Right lobe of liver (tissue), 4 donors: ENCODE measurements around the gene LIMK1.

Source experiments
- CTCF ChIP-seq, 4 donors: fragments of 200-600 bp in 3 of 4; fragments of 450-650 bp in 1 of 4; IDR thresholded peaks; one replicate each; pipeline versions ENCODE4 v1.5.1 to v1.8.0; 2016 to 2022; ENCODE audit warnings: antibody characterized with exemption in 4 of 4, mild to moderate bottlenecking in 2 of 4
- POLR2A ChIP-seq: fragments of 450-650 bp; IDR thresholded peaks from one replicate; pipeline ENCODE4 v1.6.1; 2017; ENCODE audit warnings: antibody characterized with exemption, mild to moderate bottlenecking
- donor health status: DM: no; HTN: no; CAD: no.
- donor health status: DM: no; HTN: no; CAD: no.
- donor health status: DM: no; HTN: yes; CAD: no.

- TF ChIP-seq CTCF (IDR thresholded peaks at IDR 0.05) (no peak), POLR2A (no peak)
These were observed 14.5 kb downstream of the LIMK1 start for GRCh38 chr7:74097937-74098614.
